A549 (cell line): ENCODE measurements around the gene ZC3H7A.

Source experiments
- CHD2 ChIP-seq: fragments of 150-350 bp; IDR thresholded peaks from 2 replicates; pipeline ENCODE4 v1.6.1; 2014; ENCODE audit warnings: low read length; ENCODE audit not compliant: partially characterized antibody
- EP300 ChIP-seq, 2 experiments: fragments of >200 bp; sonication (Bioruptor Twin); formaldehyde crosslinking; IDR thresholded peaks; 2 replicates in 1 of 2; 3 replicates in 1 of 2; pipeline ENCODE4 v1.6.1; 2016 to 2017
- POLR2A ChIP-seq: IDR thresholded peaks from 2 replicates; pipeline ENCODE4 v1.6.1; 2012; ENCODE audit warnings: mild to moderate bottlenecking, low read length
- RFX5 ChIP-seq: fragments of 450-650 bp; IDR thresholded peaks from 2 replicates; pipeline ENCODE4 v1.7.1; 2014; ENCODE audit warnings: antibody characterized with exemption, mild to moderate bottlenecking, moderate library complexity
- TF ChIP-seq, protein P1 (sequence below): fragments of >200 bp; sonication (Bioruptor Twin); formaldehyde crosslinking; IDR thresholded peaks from 3 replicates; pipeline ENCODE4 v1.5.1; 2016

DNA sequence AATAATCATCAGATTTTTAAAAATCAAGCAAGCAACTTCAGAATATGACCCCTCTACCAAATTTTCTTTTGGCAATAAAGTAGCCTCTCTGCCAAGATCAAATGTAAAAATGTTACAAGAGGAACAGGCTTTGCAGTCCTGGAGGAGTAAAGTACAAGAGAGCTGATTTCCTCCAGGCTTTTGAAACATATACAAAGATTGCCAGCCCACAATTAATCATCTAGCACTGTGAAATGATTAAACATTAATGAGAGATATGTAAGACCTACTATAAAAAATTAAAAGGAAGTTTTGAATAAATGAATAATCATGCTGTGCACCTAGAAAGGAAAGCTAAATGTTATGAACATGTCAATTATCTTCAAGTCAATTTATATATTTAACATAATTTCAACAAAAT, 80.7 kb downstream of the ZC3H7A start:
- TF ChIP-seq CHD2, result no peak
- TF ChIP-seq EP300 (IDR thresholded peaks at IDR 0.05), result no peak
- TF ChIP-seq RFX5, result no peak
- no peak for TF ChIP-seq POLR2A
- TF ChIP-seq, protein P1, sequence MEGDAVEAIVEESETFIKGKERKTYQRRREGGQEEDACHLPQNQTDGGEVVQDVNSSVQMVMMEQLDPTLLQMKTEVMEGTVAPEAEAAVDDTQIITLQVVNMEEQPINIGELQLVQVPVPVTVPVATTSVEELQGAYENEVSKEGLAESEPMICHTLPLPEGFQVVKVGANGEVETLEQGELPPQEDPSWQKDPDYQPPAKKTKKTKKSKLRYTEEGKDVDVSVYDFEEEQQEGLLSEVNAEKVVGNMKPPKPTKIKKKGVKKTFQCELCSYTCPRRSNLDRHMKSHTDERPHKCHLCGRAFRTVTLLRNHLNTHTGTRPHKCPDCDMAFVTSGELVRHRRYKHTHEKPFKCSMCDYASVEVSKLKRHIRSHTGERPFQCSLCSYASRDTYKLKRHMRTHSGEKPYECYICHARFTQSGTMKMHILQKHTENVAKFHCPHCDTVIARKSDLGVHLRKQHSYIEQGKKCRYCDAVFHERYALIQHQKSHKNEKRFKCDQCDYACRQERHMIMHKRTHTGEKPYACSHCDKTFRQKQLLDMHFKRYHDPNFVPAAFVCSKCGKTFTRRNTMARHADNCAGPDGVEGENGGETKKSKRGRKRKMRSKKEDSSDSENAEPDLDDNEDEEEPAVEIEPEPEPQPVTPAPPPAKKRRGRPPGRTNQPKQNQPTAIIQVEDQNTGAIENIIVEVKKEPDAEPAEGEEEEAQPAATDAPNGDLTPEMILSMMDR, result no peak
